Smooth muscle cell (in vitro differentiated cells): ENCODE measurements around the gene SINHCAF. TPM values are rescaled to one million over a fixed set of nuclear protein-coding genes. Genes with fewer than 3 reads are reported as not detected.
A peak's percentile ranks its signal among the peaks of the same experiment; 100 is the strongest.

Experiments used
- DNase-seq: peaks from one replicate; lab custom pipeline; 2025; ENCODE audit not compliant: unreplicated experiment; lab: John Stamatoyannopoulos, UW
- H2AFZ ChIP-seq: fragments of 200-600 bp; sonication (generic); 2 replicates; pipeline ENCODE4 v1.6.0; 2016; ENCODE audit warnings: antibody characterized with exemption, low read depth, mild to moderate bottlenecking
- H3F3A ChIP-seq: fragments of 200-600 bp; sonication (generic); 2 replicates; pipeline ENCODE4 v1.6.0; 2017; ENCODE audit warnings: antibody characterized with exemption, low read depth
- H3K27ac ChIP-seq: fragments of 200-600 bp; sonication (generic); 2 replicates; pipeline ENCODE4 v1.5.1; 2016; ENCODE audit warnings: low read depth, mild to moderate bottlenecking
- H3K27me3 ChIP-seq: fragments of 200-600 bp; sonication (generic); 2 replicates; pipeline ENCODE4 v1.6.1; 2016; ENCODE audit warnings: low read depth, mild to moderate bottlenecking
- H3K36me3 ChIP-seq: fragments of 200-600 bp; sonication (generic); 2 replicates; pipeline ENCODE4 v1.5.1; 2016; ENCODE audit warnings: low read depth
- H3K4me1 ChIP-seq: fragments of 200-600 bp; sonication (generic); 2 replicates; pipeline ENCODE4 v1.5.1; 2016; ENCODE audit warnings: low read depth
- H3K4me2 ChIP-seq: fragments of 200-600 bp; sonication (generic); 2 replicates; pipeline ENCODE4 v1.6.0; 2016; ENCODE audit warnings: mild to moderate bottlenecking
- H3K4me3 ChIP-seq: fragments of 200-600 bp; sonication (generic); 2 replicates; pipeline ENCODE4 v1.5.1; 2016; ENCODE audit warnings: mild to moderate bottlenecking
- H3K79me2 ChIP-seq: fragments of 200-600 bp; sonication (generic); 2 replicates; pipeline ENCODE4 v1.6.0; 2016; ENCODE audit warnings: low read depth, mild to moderate bottlenecking
- H3K9ac ChIP-seq: fragments of 200-600 bp; sonication (generic); 2 replicates; pipeline ENCODE4 v1.6.0; 2016; ENCODE audit warnings: low read depth
- H3K9me3 ChIP-seq: fragments of 200-600 bp; sonication (generic); replicated peaks from 2 replicates; pipeline ENCODE4 v1.5.1; 2016; ENCODE audit warnings: low read depth
- H4K20me1 ChIP-seq: fragments of 200-600 bp; sonication (generic); 2 replicates; pipeline ENCODE4 v1.6.0; 2016; ENCODE audit warnings: low read depth
- CTCF ChIP-seq: fragments of 200-600 bp; sonication (generic); IDR thresholded peaks from 2 replicates; pipeline ENCODE4 v1.5.1; 2017; ENCODE audit warnings: borderline replicate concordance, mild to moderate bottlenecking, antibody characterized with exemption; ENCODE audit not compliant: insufficient read depth, poor library complexity, severe bottlenecking
- WGBS: methylation state at CpG from one replicate; pipeline ENCODE4 v1.1.7; 2016; ENCODE audit warnings: low lambda C conversion rate; 5-methylcytosine and 5-hydroxymethylcytosine counted together
- polyA plus RNA-seq: library from polyadenylated mRNA; unstranded; fragments of >200 nt; fragmentation: Nextera tagmentation; extraction: Ambion mirVana; gene quantifications from 2 replicates; pipeline ENCODE4 v1.2.1, GENCODE V29; 2016
- total RNA-seq: library from RNA; depleted of rRNA; stranded (reverse); fragments of >200 nt; gene quantifications from 2 replicates; pipeline ENCODE4 v1.2.3, GENCODE V29; 2014

The SINHCAF gene
- total and polyA plus RNA-seq, 2 experiments from 2014 or later = 41.6 to 101 TPM

- Histone ChIP-seq H3K4me2 (peak overlapping the region; percentile 32), H3K9me3 (no peaks in the 10 kb centered on the region), H3K4me1 (peaks cover 14% of the 10 kb centered on the region), H3K27me3 (no peaks in the 10 kb centered on the region), H3K27ac (no peak overlapping the region), H3K79me2 (no peaks in the 10 kb centered on the region), H3F3A (peaks cover 4% of the 10 kb centered on the region), H3K4me3 (peak overlapping the region; percentile 1), H3K9ac (no peak overlapping the region), H2AFZ (peak overlapping the region; percentile 87), H3K36me3 (no peaks in the 10 kb centered on the region), H4K20me1 (no peaks in the 10 kb centered on the region)
- no peak for TF ChIP-seq CTCF
- no peak for DNase-seq
- WGBS = 46% methylated on average over 12 of the region's 12 CpGs
These were observed 28.1 kb upstream of the SINHCAF start for GRCh38 chr12:31353750-31354708.

GRCh38 chr12:31346267-31346666 is 20.3 kb upstream of the SINHCAF start:
- Histone ChIP-seq H3K27me3 (no peaks in the 10 kb centered on the region), H2AFZ (no peak overlapping the region), H3K36me3 (no peaks in the 10 kb centered on the region), H3K9me3 (no peaks in the 10 kb centered on the region), H3K4me3 (no peak overlapping the region), H3K4me2 (no peak overlapping the region), H3K4me1 (no peaks in the 10 kb centered on the region), H3K79me2 (no peaks in the 10 kb centered on the region), H3F3A (no peaks in the 10 kb centered on the region), H3K9ac (no peak overlapping the region), H4K20me1 (no peaks in the 10 kb centered on the region), H3K27ac (no peak overlapping the region)
- DNase-seq = no peak
- 84% methylated on average over 9 of the region's 9 CpGs for WGBS
- no peak for TF ChIP-seq CTCF

GRCh38 chr12:31343139-31343538 is 17.2 kb upstream of the SINHCAF start:
- no peaks in the 10 kb centered on the region for H3K9me3 ChIP-seq
- H3K4me3 ChIP-seq = no peak overlapping the region
- no peaks in the 10 kb centered on the region for H3K36me3 ChIP-seq
- no peaks in the 10 kb centered on the region for H3K27me3 ChIP-seq
- H3K4me2 ChIP-seq = no peak overlapping the region
- no peaks in the 10 kb centered on the region for H3F3A ChIP-seq
- H2AFZ ChIP-seq = no peak overlapping the region
- H3K4me1 ChIP-seq = no peaks in the 10 kb centered on the region
- DNase-seq = no peak
- H3K79me2 ChIP-seq = no peaks in the 10 kb centered on the region
- 96% methylated on average over 8 of the region's 8 CpGs for WGBS
- H4K20me1 ChIP-seq = no peaks in the 10 kb centered on the region
- no peak overlapping the region for H3K27ac ChIP-seq
- TF ChIP-seq CTCF = no peak
- no peak overlapping the region for H3K9ac ChIP-seq
